H1 (cell line): ENCODE data around the gene KIF27. TPM values are rescaled to one million over a fixed set of nuclear protein-coding genes. Genes with fewer than 3 reads are reported as not detected.
A peak's percentile ranks its signal among the peaks of the same experiment; 100 is the strongest.
"Not testable (repeated sequence)": the region's sequence is repeated elsewhere in the genome, so short reads cannot be mapped to it uniquely, and the experiment has no call there.

ENCODE experiments used
- CTCF ChIA-PET: fragments of 300-600 bp; sonication (Branson Sonifier 250); formaldehyde crosslinking; loops from one replicate; lab custom pipeline; 2021; ENCODE audit not compliant: partially characterized antibody; lab: Charles Lee
- POLR2A ChIA-PET: fragments of 300-600 bp; sonication (Branson Sonifier 250); formaldehyde crosslinking; loops from one replicate; lab custom pipeline; 2021; ENCODE audit warnings: inconsistent platforms; ENCODE audit not compliant: partially characterized antibody; lab: Charles Lee
- DNase-seq, 2 experiments: peaks; one replicate each; pipeline versions ENCODE4 v3.0.0 to v3.0.0-alpha.2; 2010 to 2022; ENCODE audit warnings: low spot score in 2 of 2, low read depth in 1 of 2, mixed read lengths in 1 of 2
- FAIRE-seq: peaks from 2 replicates; lab custom pipeline; 2011; peaks lifted over from hg19 to GRCh38; lab: Jason Lieb, UNC
- H2AFZ ChIP-seq: 2 replicates; pipeline ENCODE4 v1.8.1; 2012; ENCODE audit warnings: low read length, inconsistent platforms
- H2AK5ac ChIP-seq: 2 replicates; pipeline ENCODE4 v1.6.1; 2013; ENCODE audit warnings: low read depth, low read length
- H2BK120ac ChIP-seq: replicated peaks from 2 replicates; pipeline ENCODE3; 2013; ENCODE audit warnings: low read depth, low read length, inconsistent platforms
- H2BK12ac ChIP-seq: 2 replicates; pipeline ENCODE4 v1.6.1; 2013; ENCODE audit warnings: low read depth, low read length
- H2BK15ac ChIP-seq: 2 replicates; pipeline ENCODE4 v1.6.1; 2013; ENCODE audit warnings: low read length
- H2BK20ac ChIP-seq: 2 replicates; pipeline ENCODE4 v1.6.1; 2013; ENCODE audit warnings: low read length
- H2BK5ac ChIP-seq: 2 replicates; pipeline ENCODE4 v1.6.1; 2013; ENCODE audit warnings: low read depth, low read length
- H3K14ac ChIP-seq: 2 replicates; pipeline ENCODE4 v1.6.1; 2013; ENCODE audit warnings: inconsistent platforms; ENCODE audit not compliant: insufficient read length
- H3K18ac ChIP-seq: 2 replicates; pipeline ENCODE4 v1.6.1; 2013; ENCODE audit warnings: low read length; ENCODE audit errors: extremely low read depth
- H3K23ac ChIP-seq: 2 replicates; pipeline ENCODE4 v1.6.1; 2013; ENCODE audit warnings: inconsistent platforms; ENCODE audit not compliant: insufficient read length
- H3K23me2 ChIP-seq: 2 replicates; pipeline ENCODE4 v1.6.1; 2013; ENCODE audit warnings: low read depth, low read length
- H3K27ac ChIP-seq: 2 replicates; pipeline ENCODE4 v1.6.1; 2011; ENCODE audit warnings: low read depth, low read length, inconsistent platforms
- H3K27me3 ChIP-seq, 4 experiments: replicated peaks in 1 of 4; 1 replicate in 1 of 4; 2 replicates in 3 of 4; pipeline versions ENCODE4 v1.6.1 to v1.8.1; 2011 to 2013; ENCODE audit warnings: low read length in 3 of 4, mild to moderate bottlenecking in 3 of 4, inconsistent platforms in 2 of 4, mixed read lengths in 2 of 4, moderate library complexity in 1 of 4; ENCODE audit not compliant: control insufficient read depth in 3 of 4, insufficient read depth in 3 of 4; ENCODE audit errors: extremely low read depth in 1 of 4
- H3K36me3 ChIP-seq, 4 experiments: 2 replicates each; pipeline versions ENCODE4 v1.6.1 to v1.8.1; 2011 to 2013; ENCODE audit warnings: mild to moderate bottlenecking in 4 of 4, low read length in 3 of 4, moderate library complexity in 2 of 4, control low read depth in 1 of 4, inconsistent platforms in 1 of 4; ENCODE audit not compliant: insufficient read depth in 4 of 4, control insufficient read depth in 2 of 4
- H3K4ac ChIP-seq: replicated peaks from 2 replicates; pipeline ENCODE3; 2013; ENCODE audit warnings: low read length, low read depth, mixed read lengths, inconsistent platforms; ENCODE audit not compliant: insufficient read length
- H3K4me1 ChIP-seq, 4 experiments: replicated peaks in 1 of 4; 1 replicate in 1 of 4; 2 replicates in 3 of 4; pipeline versions ENCODE4 v1.6.1 to v1.8.1; 2011 to 2013; ENCODE audit warnings: low read length in 3 of 4, inconsistent platforms in 2 of 4, mixed read lengths in 1 of 4; ENCODE audit not compliant: insufficient read depth in 4 of 4, control insufficient read depth in 3 of 4
- H3K4me2 ChIP-seq, 2 experiments: 2 replicates each; pipeline versions ENCODE4 v1.6.1 to v1.8.1; 2011 to 2013; ENCODE audit warnings: low read depth in 2 of 2, low read length in 2 of 2, control low read depth in 1 of 2, inconsistent platforms in 1 of 2, mild to moderate bottlenecking in 1 of 2; ENCODE audit not compliant: insufficient read depth in 1 of 2
- H3K4me3 ChIP-seq, 4 experiments: fragments of 200-600, 300-600 bp in 1 of 4; sonication (generic), shearing (Covaris generic), sonication (Bioruptor Twin) in 1 of 4; 2 replicates each; pipeline versions ENCODE4 v1.5.1 to v1.8.1; 2011 to 2016; ENCODE audit warnings: low read length in 4 of 4, low read depth in 3 of 4, control low read depth in 2 of 4, inconsistent platforms in 2 of 4, mild to moderate bottlenecking in 2 of 4, mixed read lengths in 1 of 4, moderate library complexity in 1 of 4; ENCODE audit not compliant: insufficient read depth in 2 of 4; ENCODE audit errors: extremely low read depth in 1 of 4
- H3K56ac ChIP-seq: replicated peaks from 2 replicates; pipeline ENCODE3; 2013; ENCODE audit warnings: low read depth, mild to moderate bottlenecking, mixed read lengths, low read length, inconsistent platforms; ENCODE audit not compliant: insufficient read length
- H3K79me1 ChIP-seq: 2 replicates; pipeline ENCODE4 v1.6.1; 2013; ENCODE audit warnings: low read depth, low read length, control low read depth
- H3K79me2 ChIP-seq, 2 experiments: 2 replicates each; pipeline versions ENCODE4 v1.6.1 to v1.8.1; 2012 to 2013; ENCODE audit warnings: low read length in 2 of 2, mild to moderate bottlenecking in 2 of 2, inconsistent platforms in 1 of 2; ENCODE audit not compliant: insufficient read depth in 2 of 2, control insufficient read depth in 1 of 2
- H3K9ac ChIP-seq, 4 experiments: replicated peaks in 1 of 4; 1 replicate in 1 of 4; 2 replicates in 3 of 4; pipeline versions ENCODE4 v1.6.1 to v1.8.1; 2011 to 2013; ENCODE audit warnings: low read depth in 3 of 4, low read length in 3 of 4, control low read depth in 2 of 4, mild to moderate bottlenecking in 2 of 4, moderate library complexity in 2 of 4, inconsistent platforms in 1 of 4; ENCODE audit errors: extremely low read depth in 1 of 4
- H3K9me3 ChIP-seq, 2 experiments: 2 replicates each; pipeline versions ENCODE4 v1.6.1 to v1.8.1; 2012 to 2013; ENCODE audit warnings: mild to moderate bottlenecking in 2 of 2, moderate library complexity in 2 of 2, control low read depth in 1 of 2, inconsistent platforms in 1 of 2, low read depth in 1 of 2, low read length in 1 of 2, mixed read lengths in 1 of 2; ENCODE audit not compliant: insufficient read depth in 2 of 2
- H4K20me1 ChIP-seq, 2 experiments: replicated peaks in 1 of 2; 2 replicates each; pipeline versions ENCODE3 to v1.8.1; 2011 to 2013; ENCODE audit warnings: inconsistent platforms in 2 of 2, low read length in 2 of 2, mild to moderate bottlenecking in 1 of 2; ENCODE audit not compliant: insufficient read depth in 2 of 2, control insufficient read depth in 1 of 2
- H4K5ac ChIP-seq: 2 replicates; pipeline ENCODE4 v1.6.1; 2013; ENCODE audit warnings: low read length, low read depth, mixed read lengths, inconsistent platforms; ENCODE audit not compliant: insufficient read length
- H4K8ac ChIP-seq: 2 replicates; pipeline ENCODE4 v1.8.0; 2013; ENCODE audit warnings: mild to moderate bottlenecking, moderate library complexity, low read length, inconsistent platforms; ENCODE audit not compliant: insufficient read depth; ENCODE audit errors: extremely low read depth
- H4K91ac ChIP-seq: replicated peaks from 2 replicates; pipeline ENCODE3; 2013; ENCODE audit warnings: low read length, mixed read lengths, inconsistent platforms; ENCODE audit not compliant: insufficient read length
- WGBS, 2 experiments: shearing (Covaris generic) in 1 of 2; methylation state at CpG; one replicate each; pipeline versions ENCODE4 v1.1.6 to v1.1.7; 2013 to 2015; ENCODE audit warnings: low lambda C conversion rate in 2 of 2, mixed read lengths in 2 of 2, inconsistent platforms in 1 of 2, low coverage in 1 of 2, missing lambda C conversion rate in 1 of 2; ENCODE audit not compliant: insufficient replicate concordance in 2 of 2, insufficient coverage in 1 of 2, insufficient read length in 1 of 2; ENCODE audit errors: extremely low coverage in 1 of 2, missing lambda C conversion rate in 1 of 2; 5-methylcytosine and 5-hydroxymethylcytosine counted together
- polyA plus RNA-seq, 7 experiments: library from polyadenylated mRNA; depleted of rRNA in 3 of 7; stranded (reverse) in 5 of 7; unstranded in 2 of 7; fragments of >200 nt in 5 of 7; fragments of 200-250 nt in 2 of 7; gene quantifications; 1 replicate in 5 of 7; 2 replicates in 1 of 7; 4 replicates in 1 of 7; pipeline versions ENCODE4 v1.2.1 to v1.2.3, GENCODE V29; 2011 to 2013; ENCODE audit warnings: missing spikeins in 2 of 7, mixed read lengths in 2 of 7
- total RNA-seq: library from RNA; stranded (reverse); fragmentation: NEBNext Ultra II Directional; extraction: Animal tissue kit (Norgen Biotek cat#: 25700); gene quantifications from 2 replicates; pipeline ENCODE4 v1.2.1, GENCODE V29; 2021

The KIF27 gene
- total and polyA plus RNA-seq, 2 of the 8 experiments (the other 6 are each of a cell fraction or from before 2014, with no cell fraction given) = 0.47 to 7.0 TPM

DNA sequence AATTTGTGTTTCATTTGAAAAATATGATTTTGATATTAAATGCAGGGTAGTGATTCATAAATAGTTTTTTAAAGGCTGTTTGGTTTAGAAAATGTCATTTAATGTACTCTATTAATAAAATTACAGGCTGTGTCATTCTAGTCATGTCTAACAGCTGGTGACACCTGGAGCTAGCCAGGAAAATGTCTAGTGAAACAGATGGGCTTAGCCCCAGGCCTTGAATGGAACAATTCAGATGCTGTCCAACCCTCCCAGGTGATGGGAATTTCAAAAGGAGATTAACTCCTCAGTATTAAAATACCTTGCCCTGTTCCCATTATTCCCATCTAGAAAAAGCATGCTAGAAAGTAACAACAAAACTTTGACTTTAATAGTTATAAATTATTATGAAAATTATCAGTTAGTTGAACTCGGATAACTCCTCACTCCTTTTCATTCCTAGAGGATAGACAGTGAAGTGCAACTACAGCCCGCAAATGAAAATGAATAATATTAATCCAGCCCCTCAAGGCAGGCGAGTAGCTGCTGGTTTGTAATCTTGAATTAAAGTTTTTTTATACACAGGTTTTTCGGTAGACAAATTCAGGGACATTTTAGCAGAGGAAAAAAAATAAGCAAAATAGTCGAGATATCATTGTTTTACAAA, 90.7 kb downstream of the KIF27 start:
- H3K4me2 ChIP-seq, H2BK12ac ChIP-seq, H4K8ac ChIP-seq, H3K4me3 ChIP-seq, H2BK5ac ChIP-seq, H3K18ac ChIP-seq, H2BK20ac ChIP-seq, H2BK120ac ChIP-seq, H2AFZ ChIP-seq, H3K27ac ChIP-seq, H3K36me3 ChIP-seq, H2AK5ac ChIP-seq, H3K9ac ChIP-seq, H3K9me3 ChIP-seq, H4K20me1 ChIP-seq, DNase-seq, CTCF ChIA-PET, H4K5ac ChIP-seq, H3K23me2 ChIP-seq, H3K56ac ChIP-seq, H3K79me2 ChIP-seq, H3K14ac ChIP-seq, H3K23ac ChIP-seq, H2BK15ac ChIP-seq, H3K79me1 ChIP-seq, H3K27me3 ChIP-seq, H4K91ac ChIP-seq, H3K4me1 ChIP-seq, H3K4ac ChIP-seq: not testable (repeated sequence)
- POLR2A ChIA-PET = interaction anchor here (1.1 kb wide), 1 partner anchor 91 kb away, joined by 5 read pairs; the partner anchor contains the start of gene KIF27
- peak; percentile 71 for FAIRE-seq
- 84% methylated on average over 5 of the region's 5 CpGs; no CpG with 5 or more reads in 1 of the 2 experiments for WGBS, 2 experiments
